ENCODE data around the gene CDHR1. TPM values are rescaled to one million over a fixed set of nuclear protein-coding genes. Genes with fewer than 3 reads are reported as not detected.

Gene CDHR1
- total RNA-seq, 4 donors from 2014 or later, result under 0.01 to 0.17 (median 0.06) TPM; not detected in 1

- Histone ChIP-seq H3K4me1 (peaks cover 0 to 4% (median 2%) of the 10 kb centered on the region in 4 donors), H3K9me3 (no peaks in the 10 kb centered on the region), H3K36me3 (no peaks in the 10 kb centered on the region), H3K27me3 (no peaks in the 10 kb centered on the region), H3K27ac (replicated peaks in 1 of 4) (peak within 1 kb of the TSS in 2 of 4 donors; percentile 7), H3K4me3 (no peak within 1 kb of the TSS)
- intact Hi-C loops (cut with DNase I), result no loop called here
- 49% methylated on average over 8 of the region's 9 CpGs for WGBS
- DNase-seq (ENCODE audit: extremely low spot score), result no peak
- TF ChIP-seq EP300 (IDR thresholded peaks at IDR 0.05) (no peak), POLR2A (IDR thresholded peaks at IDR 0.05; ENCODE audit: low read depth) (no peak), POLR2AphosphoS5 (IDR thresholded peaks at IDR 0.05) (peak in 1 of 2 donors; percentile 9), CTCF (IDR thresholded peaks at IDR 0.05) (no peak)
Observed at GRCh38 chr10:84244651-84245270, 50.4 kb downstream of the CDHR1 start, which contains the start of gene RGR. Gene RGR (plus strand): TSS chr10:84245053. CDS start chr10:84245091, 38 bp downstream.

- H3K4me3 ChIP-seq, result no peak overlapping the region
- TF ChIP-seq POLR2A (IDR thresholded peaks at IDR 0.05; ENCODE audit: low read depth) (no peak), EP300 (IDR thresholded peaks at IDR 0.05) (no peak), CTCF (IDR thresholded peaks at IDR 0.05) (no peak), POLR2AphosphoS5 (IDR thresholded peaks at IDR 0.05) (no peak)
- peaks cover 0 to 3% (median 0%) of the 10 kb centered on the region in 4 donors for H3K9me3 ChIP-seq
- H3K27me3 ChIP-seq, result peaks cover 0 to 2% (median 0%) of the 10 kb centered on the region in 4 donors
- H3K36me3 ChIP-seq, result no peaks in the 10 kb centered on the region
- intact Hi-C loops (cut with DNase I), result no loop called here
- WGBS, result 100% methylated on average over 2 of the region's 6 CpGs
- peaks cover 0 to 4% (median 2%) of the 10 kb centered on the region in 4 donors for H3K4me1 ChIP-seq
- no peak for DNase-seq (ENCODE audit: extremely low spot score)
- no peak overlapping the region for H3K27ac ChIP-seq (replicated peaks in 1 of 4)
Observed at GRCh38 chr10:84247496-84247895, 53.2 kb downstream of the CDHR1 start.

- peaks cover 0 to 4% (median 2%) of the 10 kb centered on the region in 4 donors for H3K4me1 ChIP-seq
- H3K36me3 ChIP-seq, result no peaks in the 10 kb centered on the region
- WGBS, result 85% methylated on average over 12 of the region's 12 CpGs
- TF ChIP-seq POLR2A (IDR thresholded peaks at IDR 0.05; ENCODE audit: low read depth) (no peak), CTCF (IDR thresholded peaks at IDR 0.05) (no peak), EP300 (IDR thresholded peaks at IDR 0.05) (no peak), POLR2AphosphoS5 (IDR thresholded peaks at IDR 0.05) (no peak)
- H3K9me3 ChIP-seq, result peaks cover 0 to 3% (median 0%) of the 10 kb centered on the region in 4 donors
- H3K4me3 ChIP-seq, result no peak overlapping the region
- intact Hi-C loops (cut with DNase I), result no loop called here
- DNase-seq (ENCODE audit: extremely low spot score), result no peak
- H3K27me3 ChIP-seq, result peaks cover 0 to 7% (median 0%) of the 10 kb centered on the region in 4 donors
- no peak overlapping the region for H3K27ac ChIP-seq (replicated peaks in 1 of 4)
Observed at GRCh38 chr10:84248794-84249193, 54.5 kb downstream of the CDHR1 start.

- no peak for TF ChIP-seq POLR2A (IDR thresholded peaks at IDR 0.05; ENCODE audit: low read depth)
- no peak for TF ChIP-seq EP300 (IDR thresholded peaks at IDR 0.05)
- no peak for TF ChIP-seq POLR2AphosphoS5 (IDR thresholded peaks at IDR 0.05)
- no peak for TF ChIP-seq CTCF (IDR thresholded peaks at IDR 0.05)
- Histone ChIP-seq H3K27me3 (peaks cover 0 to 38% (median 2%) of the 10 kb centered on the region in 4 donors), H3K4me1 (peaks cover 0 to 8% (median 2%) of the 10 kb centered on the region in 4 donors), H3K27ac (replicated peaks in 1 of 4) (no peak overlapping the region), H3K9me3 (peaks cover 0 to 3% (median 0%) of the 10 kb centered on the region in 4 donors), H3K36me3 (no peaks in the 10 kb centered on the region), H3K4me3 (no peak overlapping the region)
- no peak for DNase-seq (ENCODE audit: extremely low spot score)
- 58% methylated on average over 8 of the region's 10 CpGs for whole genome bisulfite sequencing
- intact Hi-C loops (cut with DNase I), result no loop called here
Observed at GRCh38 chr10:84254552-84255478, 60.5 kb downstream of the CDHR1 start.

Measured in esophagus muscularis mucosa (tissue), 4 donors.